ENCODE data around the gene POU2F3.

DNA sequence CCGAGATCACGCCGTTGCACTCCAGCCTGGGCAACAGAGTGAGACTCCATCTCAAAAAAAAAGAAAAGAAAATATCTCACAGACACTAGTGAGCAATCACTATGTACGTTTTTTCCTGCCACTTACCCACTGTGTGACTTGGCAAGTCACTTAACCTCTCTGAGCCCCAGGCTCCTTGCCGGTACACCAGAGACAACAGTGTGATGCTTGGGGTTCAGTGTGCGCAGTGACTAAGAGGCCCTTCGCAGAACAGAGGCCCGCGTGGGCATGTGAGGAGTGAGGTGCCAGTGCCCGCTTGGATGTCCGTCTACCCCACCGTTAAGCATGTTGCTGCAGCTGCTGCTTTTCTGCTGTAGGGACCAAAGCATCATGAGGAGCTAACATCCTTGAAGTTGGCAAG, 22.4 kb upstream of the POU2F3 start:
- TF ChIP-seq, protein P1, sequence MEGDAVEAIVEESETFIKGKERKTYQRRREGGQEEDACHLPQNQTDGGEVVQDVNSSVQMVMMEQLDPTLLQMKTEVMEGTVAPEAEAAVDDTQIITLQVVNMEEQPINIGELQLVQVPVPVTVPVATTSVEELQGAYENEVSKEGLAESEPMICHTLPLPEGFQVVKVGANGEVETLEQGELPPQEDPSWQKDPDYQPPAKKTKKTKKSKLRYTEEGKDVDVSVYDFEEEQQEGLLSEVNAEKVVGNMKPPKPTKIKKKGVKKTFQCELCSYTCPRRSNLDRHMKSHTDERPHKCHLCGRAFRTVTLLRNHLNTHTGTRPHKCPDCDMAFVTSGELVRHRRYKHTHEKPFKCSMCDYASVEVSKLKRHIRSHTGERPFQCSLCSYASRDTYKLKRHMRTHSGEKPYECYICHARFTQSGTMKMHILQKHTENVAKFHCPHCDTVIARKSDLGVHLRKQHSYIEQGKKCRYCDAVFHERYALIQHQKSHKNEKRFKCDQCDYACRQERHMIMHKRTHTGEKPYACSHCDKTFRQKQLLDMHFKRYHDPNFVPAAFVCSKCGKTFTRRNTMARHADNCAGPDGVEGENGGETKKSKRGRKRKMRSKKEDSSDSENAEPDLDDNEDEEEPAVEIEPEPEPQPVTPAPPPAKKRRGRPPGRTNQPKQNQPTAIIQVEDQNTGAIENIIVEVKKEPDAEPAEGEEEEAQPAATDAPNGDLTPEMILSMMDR (IDR thresholded peaks at IDR 0.05), result no peak
- TF ChIP-seq POLR2AphosphoS5 (IDR thresholded peaks at IDR 0.05), result no peak
- no peak for TF ChIP-seq EP300 (IDR thresholded peaks at IDR 0.05)
